ENCODE measurements around the gene TRIM29. TPM values are rescaled to one million over a fixed set of nuclear protein-coding genes. Genes with fewer than 3 reads are reported as not detected.

Gene TRIM29
- polyA plus RNA-seq, 1 donor: 1.8 TPM

DNA sequence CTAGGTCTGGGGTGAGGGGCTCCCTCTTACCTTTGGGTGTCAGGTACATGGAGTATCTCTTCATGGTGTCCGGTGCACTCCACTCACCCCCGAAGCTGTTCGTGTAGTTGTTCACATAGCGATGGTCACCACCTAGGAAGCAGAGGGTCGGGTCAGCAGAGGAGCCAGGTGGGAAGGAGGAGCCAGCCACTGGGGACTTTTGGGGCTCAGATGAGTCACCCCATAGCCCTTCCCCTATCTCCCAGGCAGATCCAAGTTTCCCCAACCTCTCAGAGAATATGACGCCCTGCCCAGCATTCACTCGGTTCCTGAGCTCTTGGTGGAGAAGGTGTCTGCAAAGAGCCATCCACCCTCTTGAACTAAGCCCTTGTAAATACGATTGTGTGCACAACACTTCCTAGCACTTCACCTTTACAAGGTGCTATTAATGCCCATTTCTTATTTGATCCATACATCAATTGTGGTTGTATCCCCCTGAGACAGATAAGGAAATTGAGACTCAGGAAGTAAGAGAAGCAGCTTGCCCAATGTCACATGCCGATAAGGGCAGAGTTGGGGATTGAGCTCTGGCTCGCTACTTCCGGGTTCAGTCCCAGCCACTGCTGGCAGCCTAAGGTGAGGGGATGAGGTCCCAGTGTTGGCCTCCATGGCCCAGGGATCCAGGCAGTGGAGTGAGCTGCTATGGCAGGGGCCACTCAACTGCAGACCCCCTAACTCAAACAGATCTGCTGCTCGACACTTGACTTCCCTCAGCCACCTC lies 14.8 kb downstream of the TRIM29 start:
- WGBS (ENCODE audit: insufficient coverage, low lambda C conversion rate): 100% methylated on average over 1 of the region's 12 CpGs
- peaks cover 5% of the 10 kb centered on the region for H3K4me1 ChIP-seq (ENCODE audit: control insufficient read depth, insufficient read depth, low read length)
- no peaks in the 10 kb centered on the region for H3K36me3 ChIP-seq (ENCODE audit: control insufficient read depth, insufficient read depth, low read length)
- H3K27ac ChIP-seq (ENCODE audit: low read length): no peak overlapping the region
- DNase-seq: peak in 1 of 2 donors; percentile 38
- no peak overlapping the region for H3K4me3 ChIP-seq (ENCODE audit: low read length)
- H3K27me3 ChIP-seq (ENCODE audit: control insufficient read depth, insufficient read depth, low read length): no peaks in the 10 kb centered on the region
- no peaks in the 10 kb centered on the region for H3K9me3 ChIP-seq (ENCODE audit: control insufficient read depth, low read depth, low read length)

DNA sequence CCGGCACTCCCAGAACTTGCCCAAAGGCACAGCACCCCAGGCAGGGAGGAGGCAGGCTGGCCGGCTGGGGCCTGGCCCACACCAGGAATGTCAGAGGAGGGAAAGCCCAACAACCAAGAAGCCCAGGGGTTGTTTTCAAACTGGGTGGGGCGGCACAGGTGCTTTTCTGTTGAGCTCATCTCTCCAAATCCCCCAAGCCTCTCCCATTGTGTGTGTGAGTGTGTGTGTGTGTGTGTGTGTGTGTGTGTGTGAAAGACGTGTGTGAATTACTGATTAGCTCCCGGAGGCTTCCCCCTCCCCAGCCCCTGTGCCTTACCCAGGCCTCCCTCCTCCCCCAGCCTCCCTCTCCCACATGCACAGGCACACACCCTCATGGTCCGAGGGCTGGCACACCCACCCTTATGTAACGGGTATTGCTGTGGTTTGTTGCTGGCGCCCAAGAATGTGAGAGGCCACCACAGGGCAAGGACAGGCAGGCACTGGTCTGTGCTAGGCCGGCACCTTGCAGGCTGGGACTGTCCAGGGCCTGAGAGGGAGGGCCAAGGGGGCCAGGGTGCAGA lies 15.9 kb downstream of the TRIM29 start:
- DNase-seq: no peak
- no peak overlapping the region for H3K4me3 ChIP-seq (ENCODE audit: low read length)
- WGBS (ENCODE audit: insufficient coverage, low lambda C conversion rate): no CpG with 5 or more reads among the region's 9 CpGs
- peaks cover 4% of the 10 kb centered on the region for H3K4me1 ChIP-seq (ENCODE audit: control insufficient read depth, insufficient read depth, low read length)
- no peak overlapping the region for H3K27ac ChIP-seq (ENCODE audit: low read length)
- no peaks in the 10 kb centered on the region for H3K9me3 ChIP-seq (ENCODE audit: control insufficient read depth, low read depth, low read length)
- peaks cover 2% of the 10 kb centered on the region for H3K27me3 ChIP-seq (ENCODE audit: control insufficient read depth, insufficient read depth, low read length)
- H3K36me3 ChIP-seq (ENCODE audit: control insufficient read depth, insufficient read depth, low read length): no peaks in the 10 kb centered on the region

DNA sequence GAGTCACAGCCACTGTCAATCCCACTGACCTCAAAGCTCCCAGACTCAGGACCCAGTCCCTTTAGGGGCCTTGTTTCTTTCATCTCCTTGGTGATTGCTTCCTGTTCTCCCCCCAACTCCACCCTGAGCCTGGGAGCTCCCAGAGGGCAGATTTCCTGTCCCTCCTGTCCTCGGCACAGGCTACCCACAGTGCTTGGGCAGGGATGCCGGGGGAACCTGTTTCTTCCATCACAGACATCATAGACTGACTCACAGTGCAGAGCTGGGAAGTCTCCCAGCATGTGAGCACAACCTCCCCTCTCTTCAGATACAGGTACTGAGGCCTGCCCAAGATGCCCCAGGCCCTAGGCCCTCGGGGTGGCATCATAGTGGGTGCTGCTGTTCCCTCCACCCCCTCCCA lies 16.6 kb downstream of the TRIM29 start:
- DNase-seq: no peak
- Histone ChIP-seq H3K4me3 (ENCODE audit: low read length) (no peak overlapping the region), H3K27ac (ENCODE audit: low read length) (no peak overlapping the region), H3K9me3 (ENCODE audit: control insufficient read depth, low read depth, low read length) (no peaks in the 10 kb centered on the region), H3K27me3 (ENCODE audit: control insufficient read depth, insufficient read depth, low read length) (peaks cover 2% of the 10 kb centered on the region), H3K36me3 (ENCODE audit: control insufficient read depth, insufficient read depth, low read length) (no peaks in the 10 kb centered on the region), H3K4me1 (ENCODE audit: control insufficient read depth, insufficient read depth, low read length) (peaks cover 4% of the 10 kb centered on the region)
- no CpG with 5 or more reads among the region's 3 CpGs for WGBS (ENCODE audit: insufficient coverage, low lambda C conversion rate)

DNA sequence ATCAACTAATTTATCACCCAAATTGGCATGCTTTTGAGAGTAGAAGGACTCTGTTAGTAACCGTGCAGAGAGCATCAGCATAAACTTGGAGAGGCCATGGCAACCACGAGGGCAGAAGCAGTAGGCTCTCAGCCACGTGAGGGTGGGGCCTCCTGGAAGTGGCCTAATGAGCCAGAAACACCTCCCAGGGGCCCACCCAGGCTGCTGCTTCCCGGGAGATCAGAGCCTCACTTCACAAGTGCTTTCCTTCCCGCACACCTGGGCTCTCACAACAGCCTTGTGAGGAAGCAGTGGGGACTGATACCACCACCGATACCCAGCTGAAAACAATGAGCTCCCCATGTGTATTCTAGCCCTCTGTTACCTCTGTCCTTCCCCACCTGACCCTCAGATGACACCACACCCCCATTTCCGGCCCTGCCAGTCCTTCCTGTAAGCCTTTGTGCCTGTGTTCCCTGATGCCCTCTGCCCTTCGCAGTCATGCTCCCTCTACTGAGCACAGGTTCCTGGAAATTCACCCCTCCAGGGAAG lies 17.0 kb downstream of the TRIM29 start:
- H3K27ac ChIP-seq (ENCODE audit: low read length): no peak overlapping the region
- no CpG with 5 or more reads among the region's 8 CpGs for WGBS (ENCODE audit: insufficient coverage, low lambda C conversion rate)

DNA sequence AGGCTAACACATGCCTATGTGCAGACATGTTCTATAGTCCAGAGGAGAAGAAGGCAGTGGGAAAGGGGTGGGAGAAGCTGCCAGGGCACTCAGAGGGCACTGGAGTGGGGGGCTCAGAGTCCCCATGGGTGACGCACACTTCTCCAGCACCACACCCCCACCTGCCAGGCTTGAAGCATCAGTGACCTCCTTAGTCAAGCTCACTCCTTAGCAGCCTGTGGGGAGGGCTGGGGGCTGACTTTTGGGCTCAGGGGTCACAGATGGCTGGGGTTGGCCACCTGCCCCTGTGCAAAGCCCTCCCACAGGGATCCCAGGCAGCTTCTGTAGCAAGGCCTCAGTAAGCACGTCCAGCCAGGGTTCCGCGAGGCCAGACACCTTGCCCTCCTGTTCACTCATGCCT lies 18.8 kb downstream of the TRIM29 start:
- H3K9me3 ChIP-seq (ENCODE audit: control insufficient read depth, low read depth, low read length): no peaks in the 10 kb centered on the region
- no peak overlapping the region for H3K27ac ChIP-seq (ENCODE audit: low read length)
- H3K4me1 ChIP-seq (ENCODE audit: control insufficient read depth, insufficient read depth, low read length): peaks cover 4% of the 10 kb centered on the region
- H3K4me3 ChIP-seq (ENCODE audit: low read length): no peak overlapping the region
- no peaks in the 10 kb centered on the region for H3K36me3 ChIP-seq (ENCODE audit: control insufficient read depth, insufficient read depth, low read length)
- H3K27me3 ChIP-seq (ENCODE audit: control insufficient read depth, insufficient read depth, low read length): peaks cover 2% of the 10 kb centered on the region
- WGBS (ENCODE audit: insufficient coverage, low lambda C conversion rate): no CpG with 5 or more reads among the region's 4 CpGs
- no peak for DNase-seq

More for the DNA sequence above, 17.0 kb downstream of the TRIM29 start:
- Histone ChIP-seq H3K9me3 (ENCODE audit: control insufficient read depth, low read depth, low read length) (no peaks in the 10 kb centered on the region), H3K27me3 (ENCODE audit: control insufficient read depth, insufficient read depth, low read length) (peaks cover 2% of the 10 kb centered on the region), H3K4me3 (ENCODE audit: low read length) (no peak overlapping the region), H3K4me1 (ENCODE audit: control insufficient read depth, insufficient read depth, low read length) (peaks cover 4% of the 10 kb centered on the region), H3K36me3 (ENCODE audit: control insufficient read depth, insufficient read depth, low read length) (no peaks in the 10 kb centered on the region)
- no peak for DNase-seq

DNA sequence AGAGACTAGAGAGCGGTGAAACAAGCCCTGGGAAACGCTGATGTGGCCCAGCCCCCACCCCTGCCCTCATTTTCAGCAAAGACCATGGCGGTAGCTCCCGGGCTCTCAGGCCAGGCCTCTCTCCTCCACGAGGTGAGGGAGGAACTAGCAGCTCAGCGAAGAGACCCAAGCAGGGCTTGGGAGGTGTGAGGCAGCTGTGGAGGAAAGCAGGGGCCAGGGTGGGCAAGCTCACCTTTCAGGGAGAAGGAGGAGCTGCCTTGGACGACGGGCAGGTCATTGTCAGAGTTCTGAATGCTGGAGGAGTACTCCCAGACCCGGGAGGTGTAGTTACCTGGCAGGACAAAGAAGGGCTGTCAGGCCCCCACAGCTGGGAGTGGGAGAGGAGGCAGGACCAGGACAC lies 19.9 kb downstream of the TRIM29 start:
- no peaks in the 10 kb centered on the region for H3K36me3 ChIP-seq (ENCODE audit: control insufficient read depth, insufficient read depth, low read length)
- no peak overlapping the region for H3K4me3 ChIP-seq (ENCODE audit: low read length)
- no peak overlapping the region for H3K27ac ChIP-seq (ENCODE audit: low read length)
- no peaks in the 10 kb centered on the region for H3K9me3 ChIP-seq (ENCODE audit: control insufficient read depth, low read depth, low read length)
- no peak for DNase-seq
- WGBS (ENCODE audit: insufficient coverage, low lambda C conversion rate): no CpG with 5 or more reads among the region's 9 CpGs
- no peaks in the 10 kb centered on the region for H3K4me1 ChIP-seq (ENCODE audit: control insufficient read depth, insufficient read depth, low read length)
- H3K27me3 ChIP-seq (ENCODE audit: control insufficient read depth, insufficient read depth, low read length): peaks cover 13% of the 10 kb centered on the region

DNA sequence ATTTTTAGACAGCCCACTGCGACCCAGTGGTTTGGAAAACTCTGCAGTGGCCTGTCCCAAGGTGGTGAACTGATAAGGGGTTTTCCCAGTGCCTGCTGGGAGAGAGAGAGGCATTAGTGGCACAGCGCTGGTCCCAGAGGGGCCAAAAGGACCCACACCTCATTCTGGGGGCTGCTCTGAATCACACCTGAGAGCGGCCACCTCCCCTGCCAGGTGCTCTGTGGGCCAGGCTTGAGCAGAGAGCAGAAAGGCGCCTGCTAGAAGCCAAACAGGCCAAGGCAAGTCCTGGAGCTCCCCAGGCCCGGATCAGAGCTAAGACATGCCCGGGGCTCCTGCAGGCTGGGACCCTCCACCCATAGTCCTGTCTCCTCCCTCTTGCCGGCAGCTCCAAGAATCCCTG lies 20.9 kb downstream of the TRIM29 start:
- Histone ChIP-seq H3K27me3 (ENCODE audit: control insufficient read depth, insufficient read depth, low read length) (peaks cover 17% of the 10 kb centered on the region), H3K27ac (ENCODE audit: low read length) (no peak overlapping the region), H3K9me3 (ENCODE audit: control insufficient read depth, low read depth, low read length) (no peaks in the 10 kb centered on the region), H3K36me3 (ENCODE audit: control insufficient read depth, insufficient read depth, low read length) (no peaks in the 10 kb centered on the region), H3K4me3 (ENCODE audit: low read length) (no peak overlapping the region), H3K4me1 (ENCODE audit: control insufficient read depth, insufficient read depth, low read length) (no peaks in the 10 kb centered on the region)
- DNase-seq: no peak
- no CpG with 5 or more reads among the region's 7 CpGs for WGBS (ENCODE audit: insufficient coverage, low lambda C conversion rate)

DNA sequence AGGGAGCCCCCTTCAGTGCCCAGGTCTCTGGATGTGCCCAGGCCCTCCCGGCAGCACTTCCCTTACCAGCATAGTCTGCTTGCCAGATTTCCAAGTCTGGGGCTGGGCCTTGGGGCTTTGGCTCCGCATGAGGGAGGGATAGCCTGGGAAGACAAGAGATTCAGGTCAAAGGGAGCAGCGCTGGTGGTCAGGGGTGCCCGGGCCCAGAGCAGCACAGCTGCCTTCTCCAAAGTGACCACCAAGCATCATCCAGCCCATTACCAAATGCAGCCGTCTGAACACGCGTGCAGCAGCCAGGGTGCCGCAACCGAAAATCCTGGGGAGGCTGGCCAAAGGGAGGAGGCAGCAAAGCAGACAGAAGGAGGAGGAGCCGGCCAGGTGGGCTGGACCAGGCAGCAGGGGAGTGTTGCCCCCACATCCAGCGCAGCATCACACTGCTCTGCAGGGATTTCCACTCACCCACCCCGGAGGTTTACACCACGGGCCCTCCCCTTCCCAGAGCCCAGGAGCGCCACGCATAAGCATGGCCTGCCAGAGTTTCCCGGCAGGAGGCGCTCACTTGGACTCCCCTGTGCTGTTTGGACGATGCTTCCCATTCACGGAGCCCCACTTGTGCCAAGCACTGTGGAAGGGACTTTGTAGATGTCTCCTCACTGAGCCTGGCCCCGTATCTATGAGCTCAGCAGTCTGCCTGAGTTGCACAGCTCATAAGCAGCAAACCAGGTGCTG lies 22.5 kb downstream of the TRIM29 start:
- WGBS (ENCODE audit: insufficient coverage, low lambda C conversion rate): no CpG with 5 or more reads among the region's 20 CpGs
- Histone ChIP-seq H3K27me3 (ENCODE audit: control insufficient read depth, insufficient read depth, low read length) (peaks cover 17% of the 10 kb centered on the region), H3K36me3 (ENCODE audit: control insufficient read depth, insufficient read depth, low read length) (no peaks in the 10 kb centered on the region), H3K27ac (ENCODE audit: low read length) (no peak overlapping the region), H3K4me1 (ENCODE audit: control insufficient read depth, insufficient read depth, low read length) (no peaks in the 10 kb centered on the region), H3K9me3 (ENCODE audit: control insufficient read depth, low read depth, low read length) (no peaks in the 10 kb centered on the region), H3K4me3 (ENCODE audit: low read length) (no peak overlapping the region)
- DNase-seq: no peak

DNA sequence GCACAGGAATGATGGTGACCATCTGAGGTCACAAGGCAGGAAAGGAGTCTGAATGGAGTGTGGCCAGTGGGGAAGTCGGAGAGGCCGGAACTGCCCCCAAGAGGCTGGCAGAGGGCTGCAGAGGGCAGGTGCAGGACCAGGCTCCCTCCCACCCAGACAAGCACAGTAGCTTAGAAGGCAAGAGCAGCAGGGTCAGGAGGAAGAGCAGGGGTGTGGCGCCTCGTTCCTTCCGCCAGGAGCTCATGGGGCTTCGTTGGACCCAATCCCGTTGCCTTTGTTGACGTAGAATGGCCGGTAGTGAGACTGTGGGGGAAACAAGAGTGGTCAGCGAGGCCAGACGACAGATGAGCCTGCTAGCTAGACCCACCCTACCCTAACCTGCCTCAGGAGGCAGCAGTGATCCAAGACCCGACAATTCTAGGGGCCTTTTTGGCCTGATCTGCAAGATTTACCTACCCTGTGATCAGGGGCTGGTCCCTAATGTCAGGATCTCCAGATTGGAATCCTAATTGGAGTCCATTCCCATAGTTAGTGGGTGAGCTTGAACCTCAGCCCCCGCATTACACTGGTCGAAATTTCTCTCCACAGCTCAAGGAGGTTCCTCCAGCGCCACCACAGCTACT lies 25.6 kb downstream of the TRIM29 start:
- Histone ChIP-seq H3K27me3 (ENCODE audit: control insufficient read depth, insufficient read depth, low read length) (peaks cover 19% of the 10 kb centered on the region), H3K36me3 (ENCODE audit: control insufficient read depth, insufficient read depth, low read length) (no peaks in the 10 kb centered on the region), H3K4me3 (ENCODE audit: low read length) (no peak overlapping the region), H3K27ac (ENCODE audit: low read length) (no peak overlapping the region), H3K4me1 (ENCODE audit: control insufficient read depth, insufficient read depth, low read length) (peaks cover 10% of the 10 kb centered on the region), H3K9me3 (ENCODE audit: control insufficient read depth, low read depth, low read length) (no peaks in the 10 kb centered on the region)
- no peak for DNase-seq
- no CpG with 5 or more reads among the region's 15 CpGs for WGBS (ENCODE audit: insufficient coverage, low lambda C conversion rate)

DNA sequence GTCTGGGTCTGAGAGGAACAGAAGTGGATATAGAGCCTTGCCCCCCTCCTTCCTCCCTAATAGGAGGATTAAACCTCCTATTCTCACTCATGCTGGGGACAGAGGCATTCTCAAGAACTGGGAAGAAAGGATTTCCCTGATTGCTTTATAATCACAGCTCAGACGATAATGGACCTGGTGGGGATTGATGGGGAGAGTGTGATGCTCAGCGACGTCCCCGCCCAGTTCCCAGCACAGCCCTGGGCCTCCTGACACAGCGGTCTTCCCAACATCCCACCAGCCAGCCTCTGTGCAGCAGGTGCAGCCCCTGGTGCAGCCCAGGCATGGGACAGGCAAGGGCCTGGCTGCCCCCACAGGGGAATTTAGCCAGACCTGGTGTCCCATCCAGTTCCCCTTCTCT lies 28.4 kb downstream of the TRIM29 start:
- WGBS (ENCODE audit: insufficient coverage, low lambda C conversion rate): no CpG with 5 or more reads among the region's 5 CpGs
- peaks cover 10% of the 10 kb centered on the region for H3K4me1 ChIP-seq (ENCODE audit: control insufficient read depth, insufficient read depth, low read length)
- peaks cover 19% of the 10 kb centered on the region for H3K27me3 ChIP-seq (ENCODE audit: control insufficient read depth, insufficient read depth, low read length)
- no peak overlapping the region for H3K27ac ChIP-seq (ENCODE audit: low read length)
- DNase-seq: no peak
- no peaks in the 10 kb centered on the region for H3K36me3 ChIP-seq (ENCODE audit: control insufficient read depth, insufficient read depth, low read length)
- H3K4me3 ChIP-seq (ENCODE audit: low read length): no peak overlapping the region
- H3K9me3 ChIP-seq (ENCODE audit: control insufficient read depth, low read depth, low read length): no peaks in the 10 kb centered on the region

Measured in large intestine (tissue), 3 donors.